Neural progenitor cell (in vitro differentiated cells): ENCODE measurements around the gene KRTAP2-3. TPM values are rescaled to one million over a fixed set of nuclear protein-coding genes. Genes with fewer than 3 reads are reported as not detected.

Experiments
- DNase-seq: peaks from one replicate; pipeline ENCODE4 v3.0.0-alpha.2; 2016; ENCODE audit warnings: low spot score
- H2AFZ ChIP-seq: fragments of 200-600 bp; sonication (generic); replicated peaks from 2 replicates; pipeline ENCODE4 v1.6.1; 2016; ENCODE audit warnings: antibody characterized with exemption
- H3F3A ChIP-seq: fragments of 200-600 bp; sonication (generic); 2 replicates; pipeline ENCODE4 v1.6.1; 2016; ENCODE audit warnings: antibody characterized with exemption, low read depth
- H3K27ac ChIP-seq: fragments of 200-600 bp; sonication (generic); 2 replicates; pipeline ENCODE4 v1.5.1; 2016; ENCODE audit warnings: mild to moderate bottlenecking
- H3K27me3 ChIP-seq: fragments of 200-600 bp; sonication (generic); 2 replicates; pipeline ENCODE4 v1.6.1; 2016; ENCODE audit warnings: mild to moderate bottlenecking, moderate library complexity
- H3K36me3 ChIP-seq: fragments of 200-600 bp; sonication (generic); 2 replicates; pipeline ENCODE4 v1.5.1; 2016
- H3K4me1 ChIP-seq: fragments of 200-600 bp; sonication (generic); 2 replicates; pipeline ENCODE4 v1.6.1; 2016; ENCODE audit warnings: mixed run types
- H3K4me2 ChIP-seq: fragments of 200-600 bp; sonication (generic); 2 replicates; pipeline ENCODE4 v1.6.1; 2016
- H3K4me3 ChIP-seq: fragments of 200-600 bp; sonication (generic); 2 replicates; pipeline ENCODE4 v1.5.1; 2016
- H3K79me2 ChIP-seq: fragments of 200-600 bp; sonication (generic); 2 replicates; pipeline ENCODE4 v1.6.1; 2016; ENCODE audit warnings: low read depth
- H3K9ac ChIP-seq: fragments of 200-600 bp; sonication (generic); 2 replicates; pipeline ENCODE4 v1.6.1; 2016
- H3K9me3 ChIP-seq: fragments of 200-600 bp; sonication (generic); 2 replicates; pipeline ENCODE4 v1.5.1; 2016; ENCODE audit warnings: low read depth
- H4K20me1 ChIP-seq: fragments of 200-600 bp; sonication (generic); 2 replicates; pipeline ENCODE4 v1.6.1; 2016; ENCODE audit warnings: low read depth
- H3K27ac Mint-ChIP-seq: 3 replicates; pipeline ENCODE4 v1.8.0; 2021; ENCODE audit warnings: mixed read lengths
- H3K27me3 Mint-ChIP-seq: 2 replicates; pipeline ENCODE4 v1.8.0; 2022; ENCODE audit warnings: low read depth, mild to moderate bottlenecking, inconsistent platforms, moderate library complexity, mixed read lengths; ENCODE audit not compliant: insufficient read depth
- H3K36me3 Mint-ChIP-seq: 3 replicates; pipeline ENCODE4 v1.8.0; 2021; ENCODE audit warnings: mixed read lengths
- H3K4me1 Mint-ChIP-seq: 3 replicates; pipeline ENCODE4 v1.8.0; 2021; ENCODE audit warnings: mixed read lengths
- H3K4me3 Mint-ChIP-seq: 3 replicates; pipeline ENCODE4 v1.8.0; 2021; ENCODE audit warnings: mild to moderate bottlenecking, moderate library complexity, mixed read lengths
- H3K9me3 Mint-ChIP-seq: 3 replicates; pipeline ENCODE4 v1.8.0; 2020; ENCODE audit warnings: mixed read lengths
- CTCF ChIP-seq: fragments of 200-600 bp; sonication (generic); IDR thresholded peaks from 2 replicates; pipeline ENCODE4 v1.5.1; 2017; ENCODE audit warnings: antibody characterized with exemption, mild to moderate bottlenecking
- EZH2 ChIP-seq: fragments of 200-600 bp; sonication (generic); IDR thresholded peaks from 2 replicates; pipeline ENCODE4 v1.6.1; 2017; ENCODE audit warnings: antibody characterized with exemption, mild to moderate bottlenecking, moderate library complexity
- EZH2phosphoT487 ChIP-seq: fragments of 200-600 bp; sonication (generic); IDR thresholded peaks from 2 replicates; pipeline ENCODE4 v1.6.1; 2017; ENCODE audit warnings: antibody characterized with exemption
- total RNA-seq: library from RNA; depleted of rRNA; stranded (reverse); fragments of >200 nt; gene quantifications from 2 replicates; pipeline ENCODE4 v1.2.3, GENCODE V29; 2015; ENCODE audit warnings: low replicate concordance

KRTAP2-3 gene
- total RNA-seq, 1 donor from 2014 or later: not detected

- no peaks in the 10 kb centered on the region for H3K79me2 ChIP-seq
- no peaks in the 10 kb centered on the region for H3K27me3 ChIP-seq
- no peak for TF ChIP-seq EZH2
- no peak for TF ChIP-seq CTCF
- no peak overlapping the region for H3K4me2 ChIP-seq
- no peaks in the 10 kb centered on the region for H3K36me3 ChIP-seq
- peak overlapping the region; percentile 55 for H2AFZ ChIP-seq
- H3K9ac ChIP-seq: no peak overlapping the region
- H3K27ac ChIP-seq: no peak overlapping the region
- peaks cover 18% of the 10 kb centered on the region for H3K4me1 ChIP-seq
- H3K27me3 Mint-ChIP-seq: no peaks in the 10 kb centered on the region
- H3K36me3 Mint-ChIP-seq: no peaks in the 10 kb centered on the region
- no peaks in the 10 kb centered on the region for H3K4me1 Mint-ChIP-seq
- no peak overlapping the region for H3K27ac Mint-ChIP-seq
- H3K4me3 ChIP-seq: no peak overlapping the region
- no peaks in the 10 kb centered on the region for H3F3A ChIP-seq
- H3K9me3 ChIP-seq: no peaks in the 10 kb centered on the region
- no peaks in the 10 kb centered on the region for H4K20me1 ChIP-seq
- no peak overlapping the region for H3K4me3 Mint-ChIP-seq
- no peaks in the 10 kb centered on the region for H3K9me3 Mint-ChIP-seq
- no peak for DNase-seq
Measured at GRCh38 chr17:41012326-41013120, 47.4 kb downstream of the KRTAP2-3 start.

GRCh38 chr17:41010441-41010840 lies 49.5 kb downstream of the KRTAP2-3 start:
- no peaks in the 10 kb centered on the region for H3K36me3 ChIP-seq
- TF ChIP-seq CTCF (no peak), EZH2 (no peak), EZH2phosphoT487 (no peak)
- Mint-ChIP-seq H3K27ac (no peak overlapping the region), H3K27me3 (no peaks in the 10 kb centered on the region), H3K4me1 (peaks cover 6% of the 10 kb centered on the region), H3K36me3 (no peaks in the 10 kb centered on the region), H3K9me3 (no peaks in the 10 kb centered on the region), H3K4me3 (no peak overlapping the region)
- H3F3A ChIP-seq: no peaks in the 10 kb centered on the region
- H3K27ac ChIP-seq: no peak overlapping the region
- H3K9me3 ChIP-seq: no peaks in the 10 kb centered on the region
- H4K20me1 ChIP-seq: no peaks in the 10 kb centered on the region
- H3K27me3 ChIP-seq: no peaks in the 10 kb centered on the region
- H3K79me2 ChIP-seq: no peaks in the 10 kb centered on the region
- H3K4me1 ChIP-seq: peaks cover 18% of the 10 kb centered on the region
- no peak overlapping the region for H2AFZ ChIP-seq
- no peak overlapping the region for H3K4me3 ChIP-seq
- no peak for DNase-seq
- no peak overlapping the region for H3K4me2 ChIP-seq
- no peak overlapping the region for H3K9ac ChIP-seq

GRCh38 chr17:41009936-41010335 lies 50.0 kb downstream of the KRTAP2-3 start:
- Mint-ChIP-seq H3K4me3 (no peak overlapping the region), H3K4me1 (peaks cover 6% of the 10 kb centered on the region), H3K27ac (no peak overlapping the region), H3K9me3 (no peaks in the 10 kb centered on the region), H3K27me3 (no peaks in the 10 kb centered on the region), H3K36me3 (no peaks in the 10 kb centered on the region)
- H3K4me2 ChIP-seq: no peak overlapping the region
- H3K27me3 ChIP-seq: no peaks in the 10 kb centered on the region
- no peaks in the 10 kb centered on the region for H3F3A ChIP-seq
- H3K9ac ChIP-seq: no peak overlapping the region
- no peaks in the 10 kb centered on the region for H3K9me3 ChIP-seq
- H3K4me1 ChIP-seq: peaks cover 18% of the 10 kb centered on the region
- H3K79me2 ChIP-seq: no peaks in the 10 kb centered on the region
- H3K27ac ChIP-seq: no peak overlapping the region
- peak overlapping the region; percentile 8 for H2AFZ ChIP-seq
- H4K20me1 ChIP-seq: no peaks in the 10 kb centered on the region
- H3K36me3 ChIP-seq: no peaks in the 10 kb centered on the region
- no peak for DNase-seq
- no peak for TF ChIP-seq CTCF
- no peak for TF ChIP-seq EZH2phosphoT487
- TF ChIP-seq EZH2: no peak
- H3K4me3 ChIP-seq: no peak overlapping the region
